Uterus (tissue), 2 donors: ENCODE measurements around the gene WDR33.

Source experiments
- POLR2A ChIP-seq, 2 donors: fragments of 450-650 bp; IDR thresholded peaks; one replicate each; pipeline ENCODE4 v1.6.1; 2016; ENCODE audit warnings: antibody characterized with exemption in 2 of 2, mild to moderate bottlenecking in 1 of 2, moderate library complexity in 1 of 2
- TF ChIP-seq, protein P1 (sequence below), 4 experiments: fragments of 200-600 bp in 2 of 4; fragments of 450-650 bp in 2 of 4; sonication (generic) in 2 of 4; IDR thresholded peaks; one replicate each; pipeline ENCODE4 v1.5.1; 2016 to 2019; ENCODE audit warnings: antibody characterized with exemption in 4 of 4, mild to moderate bottlenecking in 2 of 4, moderate library complexity in 1 of 4

DNA sequence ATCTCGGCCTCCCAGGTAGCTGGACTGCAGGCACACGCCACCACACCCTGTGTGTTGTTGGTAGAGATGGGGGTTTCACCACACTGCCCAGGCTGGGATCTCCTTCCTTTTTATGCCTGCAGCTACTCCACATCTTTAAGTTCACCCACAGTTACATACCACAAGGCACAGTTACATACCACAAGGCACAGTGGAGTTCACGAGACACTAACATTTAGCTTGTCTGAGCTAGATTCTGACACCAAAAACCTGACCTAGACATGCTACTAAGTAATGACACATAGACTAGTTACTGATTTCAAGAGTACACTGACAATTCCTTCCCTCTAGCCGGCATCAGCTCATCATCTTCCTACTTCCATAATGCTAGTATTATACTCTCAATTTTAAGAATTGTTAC, 42.7 kb upstream of the WDR33 start:
- TF ChIP-seq POLR2A (IDR thresholded peaks at IDR 0.05), result no peak
- TF ChIP-seq, protein P1, sequence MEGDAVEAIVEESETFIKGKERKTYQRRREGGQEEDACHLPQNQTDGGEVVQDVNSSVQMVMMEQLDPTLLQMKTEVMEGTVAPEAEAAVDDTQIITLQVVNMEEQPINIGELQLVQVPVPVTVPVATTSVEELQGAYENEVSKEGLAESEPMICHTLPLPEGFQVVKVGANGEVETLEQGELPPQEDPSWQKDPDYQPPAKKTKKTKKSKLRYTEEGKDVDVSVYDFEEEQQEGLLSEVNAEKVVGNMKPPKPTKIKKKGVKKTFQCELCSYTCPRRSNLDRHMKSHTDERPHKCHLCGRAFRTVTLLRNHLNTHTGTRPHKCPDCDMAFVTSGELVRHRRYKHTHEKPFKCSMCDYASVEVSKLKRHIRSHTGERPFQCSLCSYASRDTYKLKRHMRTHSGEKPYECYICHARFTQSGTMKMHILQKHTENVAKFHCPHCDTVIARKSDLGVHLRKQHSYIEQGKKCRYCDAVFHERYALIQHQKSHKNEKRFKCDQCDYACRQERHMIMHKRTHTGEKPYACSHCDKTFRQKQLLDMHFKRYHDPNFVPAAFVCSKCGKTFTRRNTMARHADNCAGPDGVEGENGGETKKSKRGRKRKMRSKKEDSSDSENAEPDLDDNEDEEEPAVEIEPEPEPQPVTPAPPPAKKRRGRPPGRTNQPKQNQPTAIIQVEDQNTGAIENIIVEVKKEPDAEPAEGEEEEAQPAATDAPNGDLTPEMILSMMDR (IDR thresholded peaks at IDR 0.05), result no peak
